Calu3 (cell line): Measurements from ENCODE around the gene DQX1. TPM values are rescaled to one million over a fixed set of nuclear protein-coding genes. Genes with fewer than 3 reads are reported as not detected.
"Not testable (repeated sequence)": the region's sequence is repeated elsewhere in the genome, so short reads cannot be mapped to it uniquely, and the experiment has no call there.

ENCODE experiments used
- BruUV-seq: library from RNA; stranded (reverse); fragments of 400-500 nt; replicated peaks from 2 replicates; lab custom pipeline; 2021; lab: Mats Ljungman, UMichigan
- CTCF ChIA-PET: fragments of 300-600 bp; sonication (Branson Sonifier 250); formaldehyde crosslinking; loops from one replicate; lab custom pipeline; 2022; ENCODE audit warnings: antibody characterized with exemption; lab: Charles Lee
- DNase-seq: peaks from one replicate; pipeline ENCODE4 v3.0.0; 2022
- H3K27ac Mint-ChIP-seq: one replicate; pipeline ENCODE4 v1.8.0; 2022; ENCODE audit warnings: mixed read lengths; ENCODE audit not compliant: unreplicated experiment
- H3K27me3 Mint-ChIP-seq: one replicate; pipeline ENCODE4 v1.8.0; 2022; ENCODE audit warnings: mixed read lengths; ENCODE audit not compliant: unreplicated experiment
- H3K36me3 Mint-ChIP-seq: one replicate; pipeline ENCODE4 v1.8.0; 2022; ENCODE audit warnings: mild to moderate bottlenecking, moderate library complexity, mixed read lengths; ENCODE audit not compliant: insufficient read depth, unreplicated experiment
- H3K4me1 Mint-ChIP-seq: one replicate; pipeline ENCODE4 v1.8.0; 2022; ENCODE audit warnings: mild to moderate bottlenecking, low read depth, mixed read lengths; ENCODE audit not compliant: unreplicated experiment
- H3K4me3 Mint-ChIP-seq: one replicate; pipeline ENCODE4 v1.8.0; 2022; ENCODE audit warnings: mild to moderate bottlenecking, low read depth, moderate library complexity, mixed read lengths; ENCODE audit not compliant: unreplicated experiment
- H3K9me3 Mint-ChIP-seq: one replicate; pipeline ENCODE4 v1.8.0; 2022; ENCODE audit warnings: low read depth, mixed read lengths; ENCODE audit not compliant: unreplicated experiment
- CTCF ChIP-seq: fragments of 200-600 bp; IDR thresholded peaks from one replicate; pipeline ENCODE4 v1.8.0; 2022; ENCODE audit warnings: antibody characterized with exemption; ENCODE audit not compliant: unreplicated experiment
- intact Hi-C: fragments of 100-400 bp; cut with micrococcal nuclease; formaldehyde crosslinking; loops from one replicate; pipeline ENCODE4 v1.10.0; 2022; ENCODE audit not compliant: unreplicated experiment
- total RNA-seq: library from RNA; stranded (reverse); gene quantifications from 2 replicates; pipeline ENCODE4 v1.2.3, GENCODE V29; 2022

DQX1 gene
- total RNA-seq, 1 experiment from 2014 or later = 0.14 TPM

- Mint-ChIP-seq H3K9me3 (no peaks in the 10 kb centered on the region), H3K27me3 (peaks cover 52% of the 10 kb centered on the region), H3K4me3 (no peak overlapping the region), H3K27ac (no peak overlapping the region), H3K36me3 (no peaks in the 10 kb centered on the region), H3K4me1 (no peaks in the 10 kb centered on the region)
- no TSS peak for BruUV-seq
- TF ChIP-seq CTCF = no peak
- CTCF ChIA-PET = interaction anchor here (0.6 kb wide), 1 partner anchor 663 kb away, joined by 3 read pairs; no protein-coding TSS in a partner anchor
- no peak for DNase-seq
- intact Hi-C loops = no loop called here
Observed at GRCh38 chr2:74566754-74567085, 40.7 kb upstream of the DQX1 start.

- Mint-ChIP-seq H3K9me3 (no peaks in the 10 kb centered on the region), H3K4me1 (no peaks in the 10 kb centered on the region), H3K27ac (no peak overlapping the region), H3K36me3 (no peaks in the 10 kb centered on the region), H3K4me3 (no peak overlapping the region), H3K27me3 (peaks cover 57% of the 10 kb centered on the region)
- no TSS peak for BruUV-seq
- no peak for DNase-seq
- intact Hi-C loops = no loop called here
- CTCF ChIA-PET = interaction anchor here (0.6 to 0.7 kb wide), 3 partner anchors 22 to 662 kb away, joined by 3 to 5 read pairs (median 3); no protein-coding TSS in a partner anchor
- no peak for TF ChIP-seq CTCF
Observed at GRCh38 chr2:74566076-74566753, 40.2 kb upstream of the DQX1 start.

GRCh38 chr2:74564222-74564621, 38.2 kb upstream of the DQX1 start:
- BruUV-seq = no TSS peak
- H3K9me3 Mint-ChIP-seq = no peaks in the 10 kb centered on the region
- CTCF ChIA-PET = interaction anchor here (0.6 kb wide), 1 partner anchor 1091 kb away, joined by 3 read pairs; no protein-coding TSS in a partner anchor
- no peak overlapping the region for H3K4me3 Mint-ChIP-seq
- no peak for DNase-seq
- no peaks in the 10 kb centered on the region for H3K36me3 Mint-ChIP-seq
- no peaks in the 10 kb centered on the region for H3K4me1 Mint-ChIP-seq
- no peak overlapping the region for H3K27ac Mint-ChIP-seq
- intact Hi-C loops = no loop called here
- H3K27me3 Mint-ChIP-seq = peaks cover 75% of the 10 kb centered on the region
- TF ChIP-seq CTCF = no peak

- intact Hi-C loops = no loop called here
- DNase-seq = no peak
- no peaks in the 10 kb centered on the region for H3K9me3 Mint-ChIP-seq
- BruUV-seq = no TSS peak
- no peaks in the 10 kb centered on the region for H3K4me1 Mint-ChIP-seq
- H3K4me3 Mint-ChIP-seq = no peak overlapping the region
- CTCF ChIA-PET = interaction anchor here (0.6 kb wide), 1 partner anchor 14 kb away, joined by 3 read pairs; no protein-coding TSS in a partner anchor
- H3K27ac Mint-ChIP-seq = no peak overlapping the region
- peaks cover 61% of the 10 kb centered on the region for H3K27me3 Mint-ChIP-seq
- no peaks in the 10 kb centered on the region for H3K36me3 Mint-ChIP-seq
- TF ChIP-seq CTCF = no peak
Observed at GRCh38 chr2:74562126-74562775, 36.2 kb upstream of the DQX1 start.

GRCh38 chr2:74561022-74561421, 35.0 kb upstream of the DQX1 start:
- CTCF ChIA-PET, H3K4me1 Mint-ChIP-seq, DNase-seq, H3K9me3 Mint-ChIP-seq, H3K4me3 Mint-ChIP-seq, intact Hi-C loops, H3K36me3 Mint-ChIP-seq, BruUV-seq, H3K27ac Mint-ChIP-seq: not testable (repeated sequence)
- H3K27me3 Mint-ChIP-seq = peaks cover 53% of the 10 kb centered on the region
